HepG2 (cell line): Measurements from ENCODE around the gene SPAG9. TPM values are rescaled to one million over a fixed set of nuclear protein-coding genes. Genes with fewer than 3 reads are reported as not detected.

Experiments
- ATAC-seq: fragments of 200-7000 bp; cut with Tn5 transposase; 3 replicates; pipeline ENCODE4 v1.9.1; 2020; ENCODE audit warnings: mild to moderate bottlenecking, moderate library complexity
- BruUV-seq: library from RNA; stranded (reverse); fragments of 400-500 nt; replicated peaks from 2 replicates; lab custom pipeline; 2021; lab: Mats Ljungman, UMichigan
- CTCF ChIA-PET: fragments of 300-600 bp; formaldehyde crosslinking; extraction: SDS; loops from one replicate; lab custom pipeline; 2021; ENCODE audit warnings: low total read pairs, inconsistent platforms, low intra/inter-chr PET ratio; lab: Yijun Ruan, JAX
- POLR2A ChIA-PET: fragments of 350-600 bp; sonication (Branson Sonifier 250); formaldehyde crosslinking; loops from one replicate; lab custom pipeline; 2020; ENCODE audit warnings: antibody characterized with exemption, inconsistent platforms; lab: Yijun Ruan, JAX
- DNase-seq: peaks from one replicate; pipeline ENCODE4 v3.0.0-alpha.2; 2015; ENCODE audit warnings: low spot score
- FAIRE-seq: peaks from 3 replicates; lab custom pipeline; 2011; peaks lifted over from hg19 to GRCh38; lab: Jason Lieb, UNC
- H2AFZ ChIP-seq: one replicate; pipeline ENCODE4 v1.6.1; 2011; ENCODE audit warnings: low read length, inconsistent platforms
- H3K27ac ChIP-seq: fragments of 300-600 bp; 3 replicates; pipeline ENCODE4 v1.8.0; 2011; ENCODE audit warnings: mixed run types, mild to moderate bottlenecking, mixed read lengths, low read length, inconsistent platforms; ENCODE audit not compliant: insufficient read depth; ENCODE audit errors: extremely low read length
- H3K27me3 ChIP-seq, 2 experiments: fragments of 200-600 bp in 1 of 2; 2 replicates in 1 of 2; 3 replicates in 1 of 2; pipeline versions ENCODE4 v1.6.0 to v1.8.0; 2011; ENCODE audit warnings: low read length in 2 of 2, mild to moderate bottlenecking in 2 of 2, moderate library complexity in 2 of 2, inconsistent platforms in 1 of 2; ENCODE audit not compliant: insufficient read depth in 2 of 2, control insufficient read depth in 1 of 2
- H3K36me3 ChIP-seq, 2 experiments: fragments of 200-600 bp in 1 of 2; replicated peaks in 1 of 2; 2 replicates in 1 of 2; 3 replicates in 1 of 2; pipeline versions ENCODE4 v1.5.1 to v1.8.0; 2011; ENCODE audit warnings: low read length in 2 of 2, inconsistent platforms in 1 of 2; ENCODE audit not compliant: insufficient read depth in 2 of 2, control insufficient read depth in 1 of 2
- H3K4me1 ChIP-seq: 2 replicates; pipeline ENCODE4 v1.5.1; 2012; ENCODE audit warnings: low read length, inconsistent platforms; ENCODE audit not compliant: insufficient read depth
- H3K4me2 ChIP-seq: 2 replicates; pipeline ENCODE4 v1.6.0; 2011; ENCODE audit warnings: low read depth, low read length, inconsistent platforms
- H3K4me3 ChIP-seq, 3 experiments: fragments of 200-600 bp in 1 of 3; sonication (generic), shearing (Covaris generic) in 1 of 3; replicated peaks in 1 of 3; 2 replicates each; pipeline ENCODE4 v1.5.1; 2011 to 2016; ENCODE audit warnings: low read length in 3 of 3, inconsistent platforms in 2 of 3, low read depth in 2 of 3, mild to moderate bottlenecking in 2 of 3, control low read depth in 1 of 3, mixed read lengths in 1 of 3; ENCODE audit not compliant: insufficient read depth in 1 of 3
- H3K79me2 ChIP-seq: one replicate; pipeline ENCODE4 v1.6.1; 2011; ENCODE audit warnings: low read length, inconsistent platforms; ENCODE audit not compliant: insufficient read depth
- H3K9ac ChIP-seq: 2 replicates; pipeline ENCODE4 v1.6.0; 2011; ENCODE audit warnings: mild to moderate bottlenecking, low read depth, low read length, inconsistent platforms; ENCODE audit not compliant: insufficient read depth
- H3K9me3 ChIP-seq: 2 replicates; pipeline ENCODE4 v1.5.1; 2012; ENCODE audit warnings: mild to moderate bottlenecking, low read length
- H4K20me1 ChIP-seq: 2 replicates; pipeline ENCODE4 v1.6.0; 2011; ENCODE audit warnings: inconsistent platforms, mild to moderate bottlenecking, low read length, moderate library complexity; ENCODE audit not compliant: insufficient read depth
- GATA4 ChIP-seq: sonication (generic); IDR thresholded peaks from 2 replicates; pipeline ENCODE4 v1.6.1; 2016; ENCODE audit warnings: antibody characterized with exemption, low read depth, borderline replicate concordance
- WGBS: methylation state at CpG from one replicate; pipeline ENCODE4 v1.1.6; 2017; ENCODE audit warnings: low lambda C conversion rate; 5-methylcytosine and 5-hydroxymethylcytosine counted together
- in situ Hi-C: cut with HindIII; loops from 2 replicates; pipeline ENCODE4 v1.10.0; 2017; ENCODE audit warnings: low pct_unique_long_range_greater_than_20kb; ENCODE audit not compliant: extremely low pct_ligation_motif_present
- intact Hi-C: fragments of 100-400 bp; cut with micrococcal nuclease; formaldehyde crosslinking; loops from one replicate; pipeline ENCODE4 v1.10.0; 2022; ENCODE audit not compliant: unreplicated experiment
- polyA plus RNA-seq, 8 experiments: library from polyadenylated mRNA; depleted of rRNA in 3 of 8; stranded (reverse) in 7 of 8; unstranded in 1 of 8; fragments of >200 nt; fragmentation: Illumina TruSeq in 4 of 8; extraction: Trizol in 4 of 8; gene quantifications; 2 replicates each; pipeline versions ENCODE4 v1.2.1 to v1.2.3, GENCODE V29; 2011 to 2016; ENCODE audit warnings: low read depth in 4 of 8, missing spikeins in 1 of 8, mixed read lengths in 1 of 8; ENCODE audit not compliant: insufficient read depth in 1 of 8
- total RNA-seq, 5 experiments: library from RNA; depleted of rRNA; stranded (reverse); fragments of >200 nt; fragmentation: Illumina TruSeq; extraction: Trizol; gene quantifications; 2 replicates each; pipeline ENCODE4 v1.2.3, GENCODE V29; 2016; ENCODE audit warnings: low read depth in 1 of 5
- TF ChIP-seq, protein P1 (sequence below): sonication (generic); formaldehyde crosslinking; IDR thresholded peaks from 2 replicates; pipeline ENCODE4 v1.4.0; 2020; ENCODE audit warnings: missing genetic modification reagents, borderline replicate concordance
- TF ChIP-seq, protein P2 (sequence below): sonication (generic); formaldehyde crosslinking; conservative IDR thresholded peaks from 2 replicates; pipeline ENCODE4 v1.8.1; 2023; ENCODE audit warnings: missing genetic modification reagents

SPAG9 gene
- total and polyA plus RNA-seq, 2 of the 13 experiments (the other 11 are each of a cell fraction or from before 2014, with no cell fraction given) = 43.2 to 78.6 TPM

DNA sequence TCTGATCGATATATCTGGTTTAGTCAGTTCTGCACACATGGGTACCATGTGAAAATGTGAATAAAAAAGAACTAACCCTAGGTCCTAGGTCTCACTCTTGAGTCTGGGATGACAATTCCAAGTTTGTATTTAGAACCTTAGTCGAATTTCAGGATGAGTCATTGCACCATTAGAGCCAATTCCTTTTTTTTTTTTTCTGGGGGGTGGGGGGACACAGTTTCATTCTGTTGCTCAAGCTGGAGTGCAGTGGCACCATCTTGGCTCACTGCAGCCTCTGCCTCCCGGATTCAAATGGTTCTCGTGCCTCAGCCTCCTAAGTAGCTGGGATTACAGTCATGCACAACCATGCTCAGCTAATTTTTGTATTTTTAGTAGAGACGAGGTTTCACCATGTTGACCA is 41.6 kb downstream of the SPAG9 start:
- Histone ChIP-seq H3K9ac (no peak overlapping the region), H3K4me1 (no peaks in the 10 kb centered on the region), H3K9me3 (no peaks in the 10 kb centered on the region), H3K79me2 (peaks cover 19% of the 10 kb centered on the region), H4K20me1 (no peaks in the 10 kb centered on the region), H3K27ac (no peak overlapping the region), H3K4me2 (no peak overlapping the region), H2AFZ (no peak overlapping the region), H3K36me3 (peaks cover 11 to 39% of the 10 kb centered on the region in 2 experiments; a peak in 4 of 5 replicates), H3K27me3 (no peaks in the 10 kb centered on the region), H3K4me3 (no peak overlapping the region)
- in situ Hi-C loops = no loop called here
- FAIRE-seq (no peak), DNase-seq (no peak), ATAC-seq (no peak)
- TF ChIP-seq, protein P1, sequence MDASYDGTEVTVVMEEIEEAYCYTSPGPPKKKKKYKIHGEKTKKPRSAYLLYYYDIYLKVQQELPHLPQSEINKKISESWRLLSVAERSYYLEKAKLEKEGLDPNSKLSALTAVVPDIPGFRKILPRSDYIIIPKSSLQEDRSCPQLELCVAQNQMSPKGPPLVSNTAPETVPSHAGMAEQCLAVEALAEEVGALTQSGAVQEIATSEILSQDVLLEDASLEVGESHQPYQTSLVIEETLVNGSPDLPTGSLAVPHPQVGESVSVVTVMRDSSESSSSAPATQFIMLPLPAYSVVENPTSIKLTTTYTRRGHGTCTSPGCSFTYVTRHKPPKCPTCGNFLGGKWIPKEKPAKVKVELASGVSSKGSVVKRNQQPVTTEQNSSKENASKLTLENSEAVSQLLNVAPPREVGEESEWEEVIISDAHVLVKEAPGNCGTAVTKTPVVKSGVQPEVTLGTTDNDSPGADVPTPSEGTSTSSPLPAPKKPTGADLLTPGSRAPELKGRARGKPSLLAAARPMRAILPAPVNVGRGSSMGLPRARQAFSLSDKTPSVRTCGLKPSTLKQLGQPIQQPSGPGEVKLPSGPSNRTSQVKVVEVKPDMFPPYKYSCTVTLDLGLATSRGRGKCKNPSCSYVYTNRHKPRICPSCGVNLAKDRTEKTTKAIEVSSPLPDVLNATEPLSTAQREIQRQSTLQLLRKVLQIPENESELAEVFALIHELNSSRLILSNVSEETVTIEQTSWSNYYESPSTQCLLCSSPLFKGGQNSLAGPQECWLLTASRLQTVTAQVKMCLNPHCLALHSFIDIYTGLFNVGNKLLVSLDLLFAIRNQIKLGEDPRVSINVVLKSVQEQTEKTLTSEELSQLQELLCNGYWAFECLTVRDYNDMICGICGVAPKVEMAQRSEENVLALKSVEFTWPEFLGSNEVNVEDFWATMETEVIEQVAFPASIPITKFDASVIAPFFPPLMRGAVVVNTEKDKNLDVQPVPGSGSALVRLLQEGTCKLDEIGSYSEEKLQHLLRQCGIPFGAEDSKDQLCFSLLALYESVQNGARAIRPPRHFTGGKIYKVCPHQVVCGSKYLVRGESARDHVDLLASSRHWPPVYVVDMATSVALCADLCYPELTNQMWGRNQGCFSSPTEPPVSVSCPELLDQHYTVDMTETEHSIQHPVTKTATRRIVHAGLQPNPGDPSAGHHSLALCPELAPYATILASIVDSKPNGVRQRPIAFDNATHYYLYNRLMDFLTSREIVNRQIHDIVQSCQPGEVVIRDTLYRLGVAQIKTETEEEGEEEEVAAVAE (CRISPR knock-in tag) = no peak
- TF ChIP-seq, protein P2, sequence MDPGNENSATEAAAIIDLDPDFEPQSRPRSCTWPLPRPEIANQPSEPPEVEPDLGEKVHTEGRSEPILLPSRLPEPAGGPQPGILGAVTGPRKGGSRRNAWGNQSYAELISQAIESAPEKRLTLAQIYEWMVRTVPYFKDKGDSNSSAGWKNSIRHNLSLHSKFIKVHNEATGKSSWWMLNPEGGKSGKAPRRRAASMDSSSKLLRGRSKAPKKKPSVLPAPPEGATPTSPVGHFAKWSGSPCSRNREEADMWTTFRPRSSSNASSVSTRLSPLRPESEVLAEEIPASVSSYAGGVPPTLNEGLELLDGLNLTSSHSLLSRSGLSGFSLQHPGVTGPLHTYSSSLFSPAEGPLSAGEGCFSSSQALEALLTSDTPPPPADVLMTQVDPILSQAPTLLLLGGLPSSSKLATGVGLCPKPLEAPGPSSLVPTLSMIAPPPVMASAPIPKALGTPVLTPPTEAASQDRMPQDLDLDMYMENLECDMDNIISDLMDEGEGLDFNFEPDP (CRISPR knock-in tag) = 0 out of 2 replicates have a peak, but pooled peaks have one; percentile 27
- no peak for TF ChIP-seq GATA4
- intact Hi-C loops = no loop called here
- ChIA-PET CTCF (no interaction called here), POLR2A (no interaction called here)
- WGBS = 96% methylated on average over 5 of the region's 5 CpGs
- BruUV-seq = TSS peak; percentile 42
